Spinal cord (tissue), 10 donors: Measurements from ENCODE around the gene FER. TPM values are rescaled to one million over a fixed set of nuclear protein-coding genes. Genes with fewer than 3 reads are reported as not detected.

Experiments
- DNase-seq, 6 donors: peaks; one replicate each; pipeline versions ENCODE4 v3.0.0 to v3.0.0-alpha.2; 2013 to 2015; ENCODE audit warnings: low spot score in 6 of 6, low read depth in 4 of 6
- H3K27ac ChIP-seq: one replicate; pipeline ENCODE4 v1.5.1; 2013; ENCODE audit warnings: low read depth, low read length, control low read depth
- H3K27me3 ChIP-seq: one replicate; pipeline ENCODE4 v1.6.1; 2013; ENCODE audit warnings: low read length; ENCODE audit not compliant: control insufficient read depth, insufficient read depth
- H3K36me3 ChIP-seq: one replicate; pipeline ENCODE4 v1.6.1; 2013; ENCODE audit warnings: low read length; ENCODE audit not compliant: control insufficient read depth, insufficient read depth
- H3K4me1 ChIP-seq: one replicate; pipeline ENCODE4 v1.6.1; 2013; ENCODE audit warnings: low read length; ENCODE audit not compliant: control insufficient read depth, insufficient read depth
- H3K4me3 ChIP-seq: one replicate; pipeline ENCODE4 v1.5.1; 2013; ENCODE audit warnings: low read depth, low read length, control low read depth
- H3K9me3 ChIP-seq: one replicate; pipeline ENCODE4 v1.6.1; 2013; ENCODE audit warnings: low read length; ENCODE audit not compliant: control insufficient read depth, insufficient read depth
- WGBS: methylation state at CpG from one replicate; pipeline ENCODE4 v1.1.5; 2013; ENCODE audit warnings: missing lambda C conversion rate; ENCODE audit not compliant: insufficient coverage; 5-methylcytosine and 5-hydroxymethylcytosine counted together
- polyA plus RNA-seq, 2 donors: library from polyadenylated mRNA; unstranded; fragments of 120-200 nt; gene quantifications; one replicate each; pipeline ENCODE4 v1.2.1, GENCODE V29; 2013; ENCODE audit not compliant: insufficient read length in 2 of 2
- total RNA-seq, 2 donors: library from RNA; depleted of rRNA in 1 of 2; stranded (reverse); fragments of 120-200 nt in 1 of 2; fragments of >200 nt in 1 of 2; gene quantifications; one replicate each; pipeline versions ENCODE4 v1.2.3 to v1.2.4, GENCODE V29; 2013 to 2014
- donor health status: healthy.

FER gene
- total and polyA plus RNA-seq, 4 donors, result 13.5 to 70.7 (median 36.5) TPM

GRCh38 chr5:108739906-108740305 lies 7.8 kb upstream of the FER start:
- Histone ChIP-seq H3K36me3 (no peaks in the 10 kb centered on the region), H3K4me3 (no peak overlapping the region), H3K4me1 (no peaks in the 10 kb centered on the region), H3K9me3 (no peaks in the 10 kb centered on the region), H3K27ac (no peak overlapping the region), H3K27me3 (no peaks in the 10 kb centered on the region)
- no CpG with 5 or more reads among the region's 5 CpGs for WGBS
- no peak for DNase-seq

DNA sequence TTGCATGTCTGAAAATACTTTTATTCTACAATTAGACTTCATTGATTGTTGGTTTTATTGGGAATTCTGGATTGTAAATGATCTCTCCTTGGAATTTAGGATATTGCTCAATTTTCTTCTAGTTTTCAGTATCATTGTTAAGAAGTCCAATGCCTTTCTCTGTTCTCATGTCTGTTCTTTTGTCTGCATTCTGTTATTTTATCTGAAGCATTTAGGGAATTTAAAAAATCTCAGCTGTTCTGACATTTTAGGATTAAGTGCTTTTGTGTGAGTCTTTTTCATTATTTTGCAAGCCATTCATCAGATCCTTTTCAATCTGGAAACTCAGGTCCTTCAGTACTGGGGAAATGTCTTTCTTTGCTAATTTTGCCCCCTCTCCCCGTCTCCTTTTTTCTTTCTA lies 4.4 kb upstream of the FER start:
- H3K27ac ChIP-seq, result no peak overlapping the region
- no peaks in the 10 kb centered on the region for H3K27me3 ChIP-seq
- WGBS, result no CpG with 5 or more reads among the region's 1 CpG

DNA sequence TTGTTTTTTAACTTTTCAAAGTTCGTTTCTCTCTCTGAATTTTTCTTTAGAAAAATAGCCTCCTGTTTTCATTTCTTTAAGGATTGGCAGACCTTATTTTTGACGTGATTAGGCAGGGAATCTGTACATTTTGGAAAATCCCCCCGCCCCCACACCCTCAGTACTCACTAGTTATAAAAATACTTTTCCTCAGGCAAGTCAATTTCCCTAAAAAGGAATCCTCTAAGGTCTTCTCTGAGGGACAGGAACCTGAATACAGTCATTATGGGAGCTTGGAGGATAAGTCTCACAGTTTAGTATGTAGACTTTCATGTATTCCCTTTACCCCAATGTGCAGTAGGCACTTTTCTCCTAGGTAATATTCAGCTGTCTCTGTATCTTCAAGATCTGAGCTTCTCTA lies 3.9 kb upstream of the FER start:
- Histone ChIP-seq H3K27ac (no peak overlapping the region), H3K4me1 (no peaks in the 10 kb centered on the region), H3K27me3 (no peaks in the 10 kb centered on the region), H3K36me3 (no peaks in the 10 kb centered on the region), H3K9me3 (no peaks in the 10 kb centered on the region), H3K4me3 (no peak overlapping the region)
- no CpG with 5 or more reads among the region's 3 CpGs for WGBS
- DNase-seq, result no peak

More for the DNA sequence above, 4.4 kb upstream of the FER start:
- Histone ChIP-seq H3K36me3 (no peaks in the 10 kb centered on the region), H3K9me3 (no peaks in the 10 kb centered on the region), H3K4me3 (no peak overlapping the region), H3K4me1 (no peaks in the 10 kb centered on the region)
- no peak for DNase-seq

DNA sequence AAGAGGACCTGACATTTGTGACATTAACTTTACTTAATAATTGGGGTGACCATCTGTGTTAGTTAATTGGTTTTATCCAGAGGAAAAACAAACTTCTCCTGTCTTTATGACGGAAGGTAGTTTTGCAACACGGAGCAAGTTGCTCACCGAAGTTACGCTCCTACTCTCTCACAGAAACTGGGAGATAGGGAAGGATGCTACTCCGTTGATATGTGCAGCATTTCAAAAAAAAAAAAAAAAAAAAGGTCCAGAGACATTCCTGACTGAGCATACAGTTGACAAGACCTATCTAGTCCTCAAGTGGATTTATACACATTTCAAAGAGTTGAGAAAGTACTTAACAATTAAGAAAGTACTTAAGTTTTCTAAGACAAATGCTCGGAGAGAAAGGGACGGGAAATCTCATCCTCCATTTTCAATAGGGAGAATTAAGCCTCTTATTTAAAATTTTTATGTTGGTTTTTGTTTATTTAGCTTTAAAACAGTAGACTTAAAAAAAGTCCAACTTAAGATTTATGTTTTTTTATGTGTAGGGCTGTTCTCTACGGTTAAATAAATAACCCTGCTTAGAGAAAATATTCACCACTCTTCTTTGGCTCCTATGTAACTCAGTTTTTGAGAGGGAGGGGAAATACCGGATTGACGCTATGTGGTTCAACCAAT lies 455 bp upstream of the FER start:
- DNase-seq, result no peak
- Histone ChIP-seq H3K27ac (peak overlapping the region; percentile 100), H3K4me3 (peak overlapping the region; percentile 99), H3K9me3 (no peaks in the 10 kb centered on the region), H3K27me3 (no peaks in the 10 kb centered on the region), H3K36me3 (no peaks in the 10 kb centered on the region), H3K4me1 (no peaks in the 10 kb centered on the region)
- no CpG with 5 or more reads among the region's 10 CpGs for WGBS

DNA sequence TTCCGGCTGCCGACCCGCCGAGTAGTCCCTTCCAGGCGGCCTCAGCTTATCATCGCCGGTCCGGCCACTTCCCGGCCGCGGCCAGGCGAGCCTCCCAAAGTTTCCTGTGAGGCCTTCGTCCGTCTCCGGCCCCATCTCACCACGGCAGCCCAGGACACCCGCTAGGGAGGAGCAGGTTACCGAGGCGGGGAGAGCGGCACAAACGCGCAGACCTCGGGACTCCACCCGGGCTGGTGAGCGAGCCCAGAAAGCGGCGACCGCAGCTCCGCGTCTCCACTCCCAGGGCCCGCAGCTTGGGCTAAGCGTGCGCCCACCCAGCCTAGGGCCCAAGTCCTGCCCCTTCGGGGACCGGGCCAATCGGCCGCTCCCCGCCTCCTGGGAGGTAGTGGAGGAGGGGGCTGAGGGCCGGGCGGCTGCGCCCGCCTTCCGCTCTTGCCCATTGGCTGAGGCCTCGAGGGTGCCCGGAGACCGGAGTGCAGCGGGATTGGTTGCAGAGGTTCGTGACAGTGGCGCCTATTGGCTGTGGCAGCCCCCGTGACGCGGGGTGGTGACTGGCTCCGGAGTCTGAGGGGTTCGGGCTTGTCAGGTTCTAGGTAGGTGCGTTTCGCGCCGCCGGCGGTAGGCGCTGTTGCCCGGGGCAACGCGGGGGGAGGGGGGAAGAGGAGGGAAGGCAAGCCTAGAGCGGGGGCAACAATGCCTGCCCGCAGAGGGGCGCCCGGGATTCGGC lies 867 bp downstream of the FER start:
- H3K4me1 ChIP-seq, result no peaks in the 10 kb centered on the region
- H3K27me3 ChIP-seq, result no peaks in the 10 kb centered on the region
- H3K36me3 ChIP-seq, result no peaks in the 10 kb centered on the region
- no peaks in the 10 kb centered on the region for H3K9me3 ChIP-seq
- DNase-seq, result peak; percentile 94 to 99 (median 96)
- peak overlapping the region; percentile 99 for H3K4me3 ChIP-seq
- WGBS, result 0% methylated on average over 69 of the region's 69 CpGs
- H3K27ac ChIP-seq, result peak overlapping the region; percentile 100

- no peaks in the 10 kb centered on the region for H3K36me3 ChIP-seq
- H3K27me3 ChIP-seq, result no peaks in the 10 kb centered on the region
- peak overlapping the region; percentile 100 for H3K27ac ChIP-seq
- peak in 3 of 6 donors; percentile 35 to 72 (median 54) for DNase-seq
- no peaks in the 10 kb centered on the region for H3K9me3 ChIP-seq
- H3K4me3 ChIP-seq, result peak overlapping the region; percentile 99
- H3K4me1 ChIP-seq, result no peaks in the 10 kb centered on the region
- under 1% methylated on average over 35 of the region's 40 CpGs for WGBS
Observed at GRCh38 chr5:108749128-108749861, 1.6 kb downstream of the FER start.

DNA sequence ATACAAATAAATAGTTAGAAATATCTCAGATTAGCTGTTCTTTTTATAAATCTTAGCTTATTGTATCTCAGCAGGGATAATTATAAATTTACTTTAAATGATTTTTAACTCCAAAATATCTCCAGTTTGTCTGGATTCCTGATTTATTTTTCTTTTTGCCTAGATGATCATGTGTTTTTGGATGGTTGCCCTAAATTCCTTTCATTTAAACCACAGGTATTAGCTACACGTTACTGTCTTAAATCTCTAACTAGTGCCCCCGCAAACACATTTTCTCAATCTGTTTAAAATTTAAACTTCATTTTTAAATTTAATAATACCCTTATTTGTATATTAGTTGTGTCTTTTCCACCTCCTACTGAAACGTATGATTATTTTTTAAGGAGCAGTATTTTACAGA lies 5.6 kb downstream of the FER start:
- Histone ChIP-seq H3K27me3 (no peaks in the 10 kb centered on the region), H3K4me3 (no peak overlapping the region), H3K27ac (no peak overlapping the region), H3K36me3 (no peaks in the 10 kb centered on the region), H3K9me3 (no peaks in the 10 kb centered on the region), H3K4me1 (no peaks in the 10 kb centered on the region)
- DNase-seq, result no peak
- no CpG with 5 or more reads among the region's 3 CpGs for WGBS

- WGBS, result 87% methylated on average over 4 of the region's 6 CpGs
- no peak overlapping the region for H3K27ac ChIP-seq
- no peaks in the 10 kb centered on the region for H3K4me1 ChIP-seq
- no peaks in the 10 kb centered on the region for H3K9me3 ChIP-seq
- DNase-seq, result no peak
- no peaks in the 10 kb centered on the region for H3K27me3 ChIP-seq
- no peak overlapping the region for H3K4me3 ChIP-seq
- H3K36me3 ChIP-seq, result no peaks in the 10 kb centered on the region
Observed at GRCh38 chr5:108753877-108754276, 6.2 kb downstream of the FER start.

- Histone ChIP-seq H3K27me3 (no peaks in the 10 kb centered on the region), H3K27ac (no peak overlapping the region), H3K9me3 (peaks cover 7% of the 10 kb centered on the region), H3K4me1 (no peaks in the 10 kb centered on the region), H3K4me3 (no peak overlapping the region), H3K36me3 (no peaks in the 10 kb centered on the region)
- no CpG with 5 or more reads among the region's 1 CpG for WGBS
- DNase-seq, result no peak
Observed at GRCh38 chr5:108760512-108760911, 12.8 kb downstream of the FER start.
